HFF-Myc (cell line): ENCODE data around the gene DPF1.
"Not testable (repeated sequence)": the region's sequence is repeated elsewhere in the genome, so short reads cannot be mapped to it uniquely, and the experiment has no call there.

Experiments
- DNase-seq: peaks from one replicate; pipeline ENCODE4 v3.0.0-alpha.2; 2011; ENCODE audit warnings: low read depth; ENCODE audit errors: extremely low read depth
- H3K4me3 ChIP-seq: replicated peaks from 2 replicates; pipeline ENCODE4 v1.5.1; 2011; ENCODE audit warnings: low read depth, mild to moderate bottlenecking, control low read depth, low read length
- TF ChIP-seq, protein P1 (sequence below): IDR thresholded peaks from 2 replicates; pipeline ENCODE4 v1.5.1; 2012; ENCODE audit warnings: mild to moderate bottlenecking, low read depth, low read length, control low read depth; ENCODE audit errors: missing control alignments

The DPF1 gene

DNA sequence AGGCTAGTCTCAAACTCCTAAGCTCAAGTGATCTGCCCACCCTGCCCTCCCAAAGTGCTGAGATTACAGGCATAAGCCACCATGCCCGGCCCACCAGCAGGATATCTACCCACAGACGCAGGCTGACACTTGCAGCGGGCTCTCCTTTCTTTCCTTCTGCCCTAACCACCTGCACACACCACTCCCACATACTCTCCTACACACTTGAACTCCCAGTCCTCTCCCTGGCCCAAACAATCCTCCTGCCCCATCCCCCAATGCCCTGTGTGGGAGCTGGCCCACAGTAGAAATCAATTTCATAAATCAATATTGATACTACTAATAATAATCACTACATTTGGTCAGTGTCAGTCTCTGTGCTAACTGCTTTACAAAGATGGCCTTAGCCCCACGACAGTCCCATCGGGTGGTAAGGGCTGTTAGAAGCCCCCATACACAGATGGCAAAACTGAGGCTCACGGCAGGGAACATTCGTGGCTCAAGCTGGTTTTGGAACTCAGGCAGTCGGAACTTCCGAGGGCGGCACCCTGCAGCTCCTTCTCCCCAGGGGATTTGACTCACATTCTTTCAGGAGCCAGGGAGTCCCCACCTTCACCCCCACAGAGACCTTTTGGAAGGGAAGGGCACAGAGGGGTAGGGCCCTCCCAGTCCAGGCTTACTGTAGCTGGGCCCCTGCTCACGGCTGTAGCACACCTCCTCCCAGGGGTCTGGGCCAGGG, 3.4 kb upstream of the DPF1 start:
- TF ChIP-seq, protein P1, sequence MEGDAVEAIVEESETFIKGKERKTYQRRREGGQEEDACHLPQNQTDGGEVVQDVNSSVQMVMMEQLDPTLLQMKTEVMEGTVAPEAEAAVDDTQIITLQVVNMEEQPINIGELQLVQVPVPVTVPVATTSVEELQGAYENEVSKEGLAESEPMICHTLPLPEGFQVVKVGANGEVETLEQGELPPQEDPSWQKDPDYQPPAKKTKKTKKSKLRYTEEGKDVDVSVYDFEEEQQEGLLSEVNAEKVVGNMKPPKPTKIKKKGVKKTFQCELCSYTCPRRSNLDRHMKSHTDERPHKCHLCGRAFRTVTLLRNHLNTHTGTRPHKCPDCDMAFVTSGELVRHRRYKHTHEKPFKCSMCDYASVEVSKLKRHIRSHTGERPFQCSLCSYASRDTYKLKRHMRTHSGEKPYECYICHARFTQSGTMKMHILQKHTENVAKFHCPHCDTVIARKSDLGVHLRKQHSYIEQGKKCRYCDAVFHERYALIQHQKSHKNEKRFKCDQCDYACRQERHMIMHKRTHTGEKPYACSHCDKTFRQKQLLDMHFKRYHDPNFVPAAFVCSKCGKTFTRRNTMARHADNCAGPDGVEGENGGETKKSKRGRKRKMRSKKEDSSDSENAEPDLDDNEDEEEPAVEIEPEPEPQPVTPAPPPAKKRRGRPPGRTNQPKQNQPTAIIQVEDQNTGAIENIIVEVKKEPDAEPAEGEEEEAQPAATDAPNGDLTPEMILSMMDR = no peak
- no peak for DNase-seq
- H3K4me3 ChIP-seq = no peak overlapping the region

DNA sequence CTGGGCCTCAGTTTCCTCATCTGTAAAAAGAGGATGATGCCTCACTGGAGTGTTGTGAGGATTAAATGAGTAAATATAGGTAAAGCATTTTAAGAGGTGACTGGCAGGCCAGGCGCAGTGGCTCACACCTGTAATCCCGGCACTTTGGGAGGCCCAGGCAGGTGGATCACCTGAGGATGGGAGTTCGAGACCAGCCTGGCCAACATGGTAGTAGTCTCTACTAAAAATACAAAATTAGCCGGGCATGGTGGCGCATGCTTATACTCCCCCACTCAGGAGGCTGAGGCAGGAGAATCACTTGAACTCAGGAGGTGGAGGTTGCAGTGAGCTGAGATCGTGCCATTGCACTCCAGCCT, 819 bp upstream of the DPF1 start:
- not testable (repeated sequence) for DNase-seq, H3K4me3 ChIP-seq

DNA sequence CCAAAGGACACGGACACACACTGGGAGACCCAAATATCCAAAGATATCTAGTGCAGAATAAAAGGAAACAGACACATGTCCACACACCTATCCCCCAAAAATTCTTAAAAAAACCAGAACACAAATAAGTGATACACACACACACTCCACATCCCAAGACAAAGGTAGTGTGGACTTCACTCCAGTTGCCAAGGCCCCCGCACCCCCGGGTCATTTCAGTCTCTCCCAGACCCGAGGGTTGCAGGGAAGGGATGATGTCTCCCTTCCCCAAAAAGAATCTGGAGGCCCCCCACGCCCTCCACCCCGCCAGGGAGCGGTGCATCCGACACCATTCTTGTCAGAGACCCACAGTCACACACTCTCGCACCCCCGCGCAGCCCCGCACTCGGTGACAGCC, 407 bp downstream of the DPF1 start:
- DNase-seq = no peak
- H3K4me3 ChIP-seq = peak overlapping the region; percentile 56
- TF ChIP-seq, protein P1 = no peak

DNA sequence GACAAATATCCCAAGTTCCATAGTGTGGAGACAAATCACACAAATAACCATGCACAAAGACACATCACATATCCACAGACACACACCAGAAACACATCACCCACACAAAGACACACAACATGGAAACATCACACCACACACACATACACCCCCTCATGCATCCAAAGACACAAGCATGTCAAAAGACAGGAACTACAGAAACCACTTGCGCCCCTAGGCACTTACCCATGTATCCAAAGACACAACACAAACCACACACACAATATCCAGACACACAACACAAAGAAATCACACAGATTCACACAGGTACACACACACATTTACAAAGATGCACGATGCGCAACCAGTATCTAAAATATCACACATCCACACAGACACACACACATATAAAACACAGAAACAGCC, 901 bp downstream of the DPF1 start:
- TF ChIP-seq, protein P1 = no peak
- DNase-seq = no peak
- H3K4me3 ChIP-seq = peak overlapping the region; percentile 56; the same call in 1 of the 2 replicates

DNA sequence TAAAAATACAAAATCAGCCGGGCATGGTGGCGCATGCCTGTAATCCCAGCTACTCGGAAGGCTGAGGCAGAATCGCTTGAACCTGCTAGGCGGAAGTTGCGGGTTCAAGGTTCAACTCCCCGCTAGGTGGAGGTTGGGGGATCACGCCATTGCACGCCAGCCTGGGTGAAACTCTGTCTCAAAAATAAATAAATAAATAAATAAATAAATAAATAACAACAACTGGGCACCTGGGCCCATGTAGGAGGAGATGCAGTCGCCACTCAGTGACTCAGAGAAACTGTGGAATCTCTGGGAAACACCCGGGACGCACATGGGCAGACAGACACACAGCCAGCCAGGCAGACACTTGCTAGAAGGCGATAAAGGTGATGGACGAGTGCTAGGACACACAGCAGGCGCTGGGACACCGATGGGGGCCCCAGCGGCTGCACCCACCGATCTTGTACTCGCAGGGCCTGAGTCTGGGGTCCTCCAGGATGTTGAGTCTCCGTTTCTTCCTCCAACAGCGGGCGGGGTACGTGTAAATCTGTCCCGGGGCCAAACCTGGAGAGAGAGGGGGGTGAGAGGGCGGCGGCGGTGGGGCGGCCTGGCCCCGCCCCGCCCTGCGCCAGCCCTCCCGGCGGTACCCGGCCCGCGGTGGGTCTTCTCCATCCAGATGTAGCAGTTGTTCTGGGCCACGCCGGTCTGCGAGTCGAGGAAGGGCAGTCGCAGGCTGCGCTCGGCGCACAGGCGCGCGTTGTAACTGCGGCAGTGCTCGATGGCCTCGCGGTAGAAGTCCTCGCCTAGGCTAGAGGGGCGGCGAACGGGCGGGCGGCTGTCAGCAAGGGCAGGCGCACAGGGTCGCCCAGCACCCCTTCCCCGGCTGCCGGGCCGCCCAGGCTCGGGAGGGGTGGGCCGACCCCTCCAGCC, 1.8 kb downstream of the DPF1 start:
- DNase-seq = no peak
- TF ChIP-seq, protein P1 = no peak
- no peak overlapping the region for H3K4me3 ChIP-seq

DNA sequence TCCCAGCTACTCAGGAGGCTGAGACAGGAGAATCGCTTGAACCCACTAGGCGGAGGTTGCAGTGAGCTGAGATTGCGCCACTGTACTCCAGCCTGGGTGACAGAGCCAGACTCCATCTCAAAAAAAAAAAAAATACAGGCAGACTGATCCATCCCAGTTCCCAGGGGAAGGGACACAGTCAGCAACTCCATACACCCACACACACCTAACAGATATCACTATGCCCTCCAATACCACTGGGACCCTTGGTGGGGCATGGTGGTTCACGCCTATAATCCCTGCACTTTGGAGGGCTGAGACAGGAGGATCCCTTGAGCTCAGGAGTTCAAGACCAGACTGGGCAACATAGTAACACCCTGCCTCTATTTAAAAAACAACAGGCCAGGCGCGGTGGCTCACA, 2.6 kb downstream of the DPF1 start:
- DNase-seq = no peak
- H3K4me3 ChIP-seq = no peak overlapping the region
- TF ChIP-seq, protein P1 = no peak

DNA sequence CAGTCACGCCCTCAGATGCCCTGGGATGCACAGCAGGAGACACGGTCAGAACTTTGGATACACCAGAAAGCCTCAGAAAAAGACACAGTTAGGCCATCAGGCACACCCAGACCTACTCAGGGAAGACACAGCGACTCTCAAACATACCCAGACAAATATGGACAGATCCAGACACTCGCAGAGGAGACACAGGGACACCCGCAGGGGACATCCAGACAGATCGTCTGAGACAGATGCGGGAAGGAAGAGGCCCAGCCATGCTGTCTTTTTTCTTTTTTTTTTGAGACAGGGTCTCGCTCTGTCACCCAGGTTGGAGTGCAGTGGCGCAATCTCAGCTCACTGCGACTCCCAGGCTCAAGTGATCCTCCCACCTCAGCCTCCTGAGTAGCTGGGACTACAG, 4.8 kb downstream of the DPF1 start:
- TF ChIP-seq, protein P1 = no peak
- no peak for DNase-seq
- no peak overlapping the region for H3K4me3 ChIP-seq
